ENCODE measurements around the gene FRRS1. TPM values are rescaled to one million over a fixed set of nuclear protein-coding genes. Genes with fewer than 3 reads are reported as not detected.

The FRRS1 gene
- total RNA-seq, 1 experiment from 2014 or later = 11.1 TPM

DNA sequence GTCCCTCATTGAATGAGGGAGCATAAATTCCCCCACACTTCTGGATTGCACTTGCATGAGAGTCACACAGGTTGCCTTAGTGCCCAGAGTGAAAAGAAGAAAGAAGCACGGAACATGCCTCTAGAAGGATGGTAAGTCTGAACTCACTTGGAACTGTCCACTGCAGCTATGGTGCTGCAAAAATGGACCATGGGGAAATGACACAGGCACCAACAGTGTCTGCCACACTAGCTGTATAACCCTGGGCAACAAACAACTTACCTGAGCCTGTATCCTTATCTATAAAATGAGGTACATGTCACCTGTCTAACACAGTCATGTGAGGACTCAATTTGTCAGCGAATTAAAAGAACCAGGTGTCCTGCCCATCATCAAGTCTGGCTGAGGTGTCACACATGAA, 69.8 kb downstream of the FRRS1 start:
- Histone ChIP-seq H3K4me3 (ENCODE audit: low read depth, low read length) (no peak overlapping the region), H3K36me3 (ENCODE audit: control insufficient read depth, insufficient read depth, low read length) (no peaks in the 10 kb centered on the region), H3K4me1 (no peaks in the 10 kb centered on the region), H3K27me3 (replicated peaks; ENCODE audit: control insufficient read depth, insufficient read depth, low read length) (no peaks in the 10 kb centered on the region), H3K9me3 (no peaks in the 10 kb centered on the region)
- peaks cover 5% of the 10 kb centered on the region for H3K27me3 Mint-ChIP-seq (ENCODE audit: insufficient read depth, unreplicated experiment)
- no TSS peak for BruUV-seq (replicated peaks)
- H3K4me1 Mint-ChIP-seq (ENCODE audit: low read depth, unreplicated experiment) = no peaks in the 10 kb centered on the region
- H3K4me3 Mint-ChIP-seq (ENCODE audit: unreplicated experiment) = no peak overlapping the region
- POLR2A ChIA-PET = interaction anchor here (0.5 kb wide), 1 partner anchor 341 kb away, joined by 4 read pairs; no protein-coding TSS in a partner anchor
- no peaks in the 10 kb centered on the region for H3K9me3 Mint-ChIP-seq (ENCODE audit: unreplicated experiment)
- intact Hi-C loops (cut with micrococcal nuclease; ENCODE audit: unreplicated experiment) = no loop called here
- CTCF ChIA-PET = no interaction called here
- H3K36me3 Mint-ChIP-seq (ENCODE audit: insufficient read depth, unreplicated experiment) = no peaks in the 10 kb centered on the region
- TF ChIP-seq, protein P1, sequence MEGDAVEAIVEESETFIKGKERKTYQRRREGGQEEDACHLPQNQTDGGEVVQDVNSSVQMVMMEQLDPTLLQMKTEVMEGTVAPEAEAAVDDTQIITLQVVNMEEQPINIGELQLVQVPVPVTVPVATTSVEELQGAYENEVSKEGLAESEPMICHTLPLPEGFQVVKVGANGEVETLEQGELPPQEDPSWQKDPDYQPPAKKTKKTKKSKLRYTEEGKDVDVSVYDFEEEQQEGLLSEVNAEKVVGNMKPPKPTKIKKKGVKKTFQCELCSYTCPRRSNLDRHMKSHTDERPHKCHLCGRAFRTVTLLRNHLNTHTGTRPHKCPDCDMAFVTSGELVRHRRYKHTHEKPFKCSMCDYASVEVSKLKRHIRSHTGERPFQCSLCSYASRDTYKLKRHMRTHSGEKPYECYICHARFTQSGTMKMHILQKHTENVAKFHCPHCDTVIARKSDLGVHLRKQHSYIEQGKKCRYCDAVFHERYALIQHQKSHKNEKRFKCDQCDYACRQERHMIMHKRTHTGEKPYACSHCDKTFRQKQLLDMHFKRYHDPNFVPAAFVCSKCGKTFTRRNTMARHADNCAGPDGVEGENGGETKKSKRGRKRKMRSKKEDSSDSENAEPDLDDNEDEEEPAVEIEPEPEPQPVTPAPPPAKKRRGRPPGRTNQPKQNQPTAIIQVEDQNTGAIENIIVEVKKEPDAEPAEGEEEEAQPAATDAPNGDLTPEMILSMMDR (IDR thresholded peaks at IDR 0.05; ENCODE audit: insufficient read depth in 1 of 2, low read depth in 1 of 2, low read length in 1 of 2, severe bottlenecking in 1 of 2, unreplicated experiment in 1 of 2) = no peak
- no peak overlapping the region for H3K27ac Mint-ChIP-seq (ENCODE audit: unreplicated experiment)
- DNase-seq = no peak

GRCh38 chr1:99691175-99691574, 75.3 kb downstream of the FRRS1 start:
- Histone ChIP-seq H3K36me3 (ENCODE audit: control insufficient read depth, insufficient read depth, low read length) (no peaks in the 10 kb centered on the region), H3K27me3 (replicated peaks; ENCODE audit: control insufficient read depth, insufficient read depth, low read length) (no peaks in the 10 kb centered on the region), H3K4me1 (no peaks in the 10 kb centered on the region), H3K9me3 (no peaks in the 10 kb centered on the region), H3K4me3 (ENCODE audit: low read depth, low read length) (no peak overlapping the region)
- ChIA-PET CTCF (no interaction called here), POLR2A (no interaction called here)
- no peak overlapping the region for H3K27ac Mint-ChIP-seq (ENCODE audit: unreplicated experiment)
- H3K4me3 Mint-ChIP-seq (ENCODE audit: unreplicated experiment) = no peak overlapping the region
- no TSS peak for BruUV-seq (replicated peaks)
- TF ChIP-seq, protein P1 (IDR thresholded peaks at IDR 0.05; ENCODE audit: insufficient read depth in 1 of 2, low read depth in 1 of 2, low read length in 1 of 2, severe bottlenecking in 1 of 2, unreplicated experiment in 1 of 2) = no peak
- no peaks in the 10 kb centered on the region for H3K4me1 Mint-ChIP-seq (ENCODE audit: low read depth, unreplicated experiment)
- peaks cover 3% of the 10 kb centered on the region for H3K27me3 Mint-ChIP-seq (ENCODE audit: insufficient read depth, unreplicated experiment)
- no peaks in the 10 kb centered on the region for H3K9me3 Mint-ChIP-seq (ENCODE audit: unreplicated experiment)
- intact Hi-C loops (cut with micrococcal nuclease; ENCODE audit: unreplicated experiment) = no loop called here
- DNase-seq = no peak
- no peaks in the 10 kb centered on the region for H3K36me3 Mint-ChIP-seq (ENCODE audit: insufficient read depth, unreplicated experiment)

- no TSS peak for BruUV-seq (replicated peaks)
- Mint-ChIP-seq H3K9me3 (ENCODE audit: unreplicated experiment) (no peaks in the 10 kb centered on the region), H3K4me3 (ENCODE audit: unreplicated experiment) (no peak overlapping the region), H3K27ac (ENCODE audit: unreplicated experiment) (no peak overlapping the region), H3K4me1 (ENCODE audit: low read depth, unreplicated experiment) (no peaks in the 10 kb centered on the region), H3K36me3 (ENCODE audit: insufficient read depth, unreplicated experiment) (no peaks in the 10 kb centered on the region), H3K27me3 (ENCODE audit: insufficient read depth, unreplicated experiment) (no peaks in the 10 kb centered on the region)
- TF ChIP-seq, protein P1 (IDR thresholded peaks at IDR 0.05; ENCODE audit: insufficient read depth in 1 of 2, low read depth in 1 of 2, low read length in 1 of 2, severe bottlenecking in 1 of 2, unreplicated experiment in 1 of 2) = peak; percentile 46 to 47
- DNase-seq = peak; percentile 47 to 60
- Histone ChIP-seq H3K9me3 (no peaks in the 10 kb centered on the region), H3K27me3 (replicated peaks; ENCODE audit: control insufficient read depth, insufficient read depth, low read length) (no peaks in the 10 kb centered on the region), H3K4me1 (no peaks in the 10 kb centered on the region), H3K4me3 (ENCODE audit: low read depth, low read length) (no peak overlapping the region), H3K36me3 (ENCODE audit: control insufficient read depth, insufficient read depth, low read length) (no peaks in the 10 kb centered on the region)
- CTCF ChIA-PET = interaction anchor here (0.5 to 0.8 kb wide), 2 partner anchors 21 to 205 kb away, joined by 3 read pairs; no protein-coding TSS in a partner anchor
- POLR2A ChIA-PET = no interaction called here
- intact Hi-C loops (cut with micrococcal nuclease; ENCODE audit: unreplicated experiment) = loop anchor here (1.0 to 10.0 kb wide), 3 partner anchors 51 to 155 kb away; no protein-coding TSS in a partner anchor
Observed at GRCh38 chr1:99685516-99686180, 80.8 kb downstream of the FRRS1 start.

Data from Caco-2 (cell line).